ENCODE measurements around the gene SLC6A2. TPM values are rescaled to one million over a fixed set of nuclear protein-coding genes. Genes with fewer than 3 reads are reported as not detected.

The SLC6A2 gene
- total RNA-seq, 2 experiments from 2014 or later = not detected

GRCh38 chr16:55667753-55668152 lies 12.0 kb downstream of the SLC6A2 start:
- Histone ChIP-seq H3K4me3 (ENCODE audit: low read length) (no peak overlapping the region), H3K4me1 (ENCODE audit: insufficient read depth, low read length) (no peaks in the 10 kb centered on the region), H3K9me3 (ENCODE audit: control insufficient read depth in 1 of 2, insufficient read depth in 1 of 2, low read length in 2 of 2) (peaks cover 0 to 9% of the 10 kb centered on the region in 2 experiments), H3K27ac (ENCODE audit: low read depth in 1 of 2, low read length in 2 of 2) (no peak overlapping the region), H3K27me3 (ENCODE audit: control insufficient read depth in 1 of 2, insufficient read depth in 2 of 2, low read length in 2 of 2) (no peaks in the 10 kb centered on the region), H3K36me3 (ENCODE audit: insufficient read depth, low read length) (no peaks in the 10 kb centered on the region)
- Mint-ChIP-seq H3K27me3 (peaks cover 10% of the 10 kb centered on the region), H3K4me1 (ENCODE audit: low read depth) (no peaks in the 10 kb centered on the region), H3K9me3 (peaks cover 4% of the 10 kb centered on the region), H3K36me3 (ENCODE audit: low read depth) (no peaks in the 10 kb centered on the region), H3K4me3 (no peak overlapping the region), H3K27ac (no peak overlapping the region)
- TF ChIP-seq CTCF (IDR thresholded peaks at IDR 0.05) = no peak
- intact Hi-C loops (cut with DNase I, micrococcal nuclease) = no loop called here
- DNase-seq (no peak), ATAC-seq (ENCODE audit: poor library complexity) (no peak)
- ChIA-PET CTCF (no interaction called here), POLR2A (no interaction called here)

DNA sequence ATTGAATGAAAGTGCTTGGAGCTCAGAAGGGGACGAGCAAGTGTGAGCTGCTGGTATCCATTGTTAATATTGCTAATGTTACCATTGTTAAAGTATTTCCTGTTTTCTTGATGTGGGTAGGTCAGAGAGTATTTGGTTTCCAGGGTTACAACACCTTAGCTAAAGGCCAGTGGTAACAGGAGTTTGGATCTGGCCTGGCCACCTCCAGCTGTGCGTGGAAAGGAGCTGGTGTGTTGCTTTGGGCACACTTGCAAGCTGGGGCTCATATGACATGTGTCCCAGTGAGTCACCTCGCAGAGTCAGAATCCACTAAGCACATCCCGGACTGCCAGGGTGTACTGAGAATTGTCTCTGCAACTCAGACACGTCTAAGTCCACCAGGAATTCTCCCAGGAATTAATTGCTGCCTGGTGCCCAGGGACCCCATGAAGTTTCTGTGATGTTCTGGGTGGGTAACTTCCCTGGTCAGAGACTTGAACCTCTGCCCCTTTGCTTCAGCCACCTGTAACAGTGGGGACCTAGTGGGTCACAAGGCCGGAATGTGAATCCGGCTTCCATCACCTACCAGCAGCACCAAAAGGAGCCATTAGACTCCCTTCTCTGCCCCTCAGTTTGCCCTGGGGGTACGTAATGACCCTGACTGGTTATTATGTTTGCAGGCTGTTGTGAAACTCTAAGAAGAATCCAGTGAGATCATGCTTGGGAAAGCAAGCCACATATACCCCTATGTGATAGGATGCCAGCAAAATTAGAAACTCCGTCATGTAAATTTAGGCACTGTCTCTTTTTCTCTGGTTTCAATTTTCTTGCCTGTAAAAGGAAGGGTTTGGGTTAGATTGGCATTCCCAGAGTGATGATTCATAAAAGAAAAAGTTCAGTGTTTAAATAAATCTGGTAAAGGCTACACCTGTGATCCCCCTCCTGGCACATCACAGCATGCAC lies 12.8 kb downstream of the SLC6A2 start:
- H3K4me1 ChIP-seq (ENCODE audit: insufficient read depth, low read length) = no peaks in the 10 kb centered on the region
- no peaks in the 10 kb centered on the region for H3K4me1 Mint-ChIP-seq (ENCODE audit: low read depth)
- intact Hi-C loops (cut with DNase I, micrococcal nuclease) = no loop called here
- no peak overlapping the region for H3K27ac Mint-ChIP-seq
- no peak for TF ChIP-seq CTCF (IDR thresholded peaks at IDR 0.05)
- ChIA-PET CTCF (no interaction called here), POLR2A (no interaction called here)
- no peaks in the 10 kb centered on the region for H3K36me3 Mint-ChIP-seq (ENCODE audit: low read depth)
- ATAC-seq (ENCODE audit: poor library complexity) = no peak
- H3K27me3 ChIP-seq (ENCODE audit: control insufficient read depth in 1 of 2, insufficient read depth in 2 of 2, low read length in 2 of 2) = no peaks in the 10 kb centered on the region
- H3K36me3 ChIP-seq (ENCODE audit: insufficient read depth, low read length) = no peaks in the 10 kb centered on the region
- peaks cover 10% of the 10 kb centered on the region for H3K27me3 Mint-ChIP-seq
- H3K9me3 ChIP-seq (ENCODE audit: control insufficient read depth in 1 of 2, insufficient read depth in 1 of 2, low read length in 2 of 2) = peaks cover 0 to 9% of the 10 kb centered on the region in 2 experiments
- no peak overlapping the region for H3K4me3 Mint-ChIP-seq
- no peaks in the 10 kb centered on the region for H3K9me3 Mint-ChIP-seq
- no peak overlapping the region for H3K27ac ChIP-seq (ENCODE audit: low read depth in 1 of 2, low read length in 2 of 2)
- H3K4me3 ChIP-seq (ENCODE audit: low read length) = no peak overlapping the region
- no peak for DNase-seq

DNA sequence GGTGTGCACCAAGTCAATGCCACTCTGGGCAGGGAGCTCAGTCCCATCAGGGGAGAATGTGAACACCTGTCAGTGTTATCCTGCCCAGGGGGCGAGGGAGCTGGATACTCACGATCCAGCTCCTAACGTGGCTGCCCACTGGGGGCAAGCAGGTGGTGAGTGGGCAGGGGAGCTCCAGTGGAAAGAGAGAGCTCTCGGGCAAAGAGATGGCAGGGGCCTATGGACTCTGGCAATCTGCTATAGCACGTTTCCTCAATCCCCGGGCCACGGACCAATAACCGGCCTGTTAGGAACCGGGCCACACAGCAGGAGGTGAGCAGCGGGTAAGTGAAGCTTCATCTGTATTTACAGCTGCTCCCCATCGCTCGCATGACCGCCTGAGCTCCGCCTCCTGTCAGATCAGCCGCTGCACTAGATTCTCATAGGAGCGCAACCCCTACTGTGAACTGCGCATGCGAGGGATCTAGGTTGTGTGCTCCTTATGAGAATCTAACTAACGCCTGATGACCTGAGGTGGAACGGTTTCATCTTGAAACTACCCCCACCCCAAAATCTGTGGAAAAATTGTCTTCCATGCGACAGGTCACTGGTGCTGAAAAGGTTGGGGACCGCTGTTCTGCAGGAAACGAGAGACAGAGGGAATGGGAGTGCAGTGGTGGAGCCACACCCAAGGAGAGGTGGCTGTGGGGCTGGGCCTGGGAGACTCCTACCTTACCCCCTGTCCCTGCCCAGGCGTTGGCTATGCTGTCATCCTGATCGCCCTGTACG lies 15.6 kb downstream of the SLC6A2 start:
- no peak overlapping the region for H3K4me3 ChIP-seq (ENCODE audit: low read length)
- no peaks in the 10 kb centered on the region for H3K4me1 Mint-ChIP-seq (ENCODE audit: low read depth)
- H3K9me3 ChIP-seq (ENCODE audit: control insufficient read depth in 1 of 2, insufficient read depth in 1 of 2, low read length in 2 of 2) = peaks cover 0 to 9% of the 10 kb centered on the region in 2 experiments
- no peaks in the 10 kb centered on the region for H3K27me3 ChIP-seq (ENCODE audit: control insufficient read depth in 1 of 2, insufficient read depth in 2 of 2, low read length in 2 of 2)
- ChIA-PET POLR2A (no interaction called here), CTCF (no interaction called here)
- no peak overlapping the region for H3K27ac ChIP-seq (ENCODE audit: low read depth in 1 of 2, low read length in 2 of 2)
- no peak for TF ChIP-seq CTCF (IDR thresholded peaks at IDR 0.05)
- H3K27ac Mint-ChIP-seq = no peak overlapping the region
- no peaks in the 10 kb centered on the region for H3K4me1 ChIP-seq (ENCODE audit: insufficient read depth, low read length)
- no peaks in the 10 kb centered on the region for H3K36me3 ChIP-seq (ENCODE audit: insufficient read depth, low read length)
- DNase-seq = no peak
- H3K36me3 Mint-ChIP-seq (ENCODE audit: low read depth) = no peaks in the 10 kb centered on the region
- no peaks in the 10 kb centered on the region for H3K9me3 Mint-ChIP-seq
- intact Hi-C loops (cut with DNase I, micrococcal nuclease) = no loop called here
- ATAC-seq (ENCODE audit: poor library complexity) = no peak
- H3K27me3 Mint-ChIP-seq = peaks cover 14% of the 10 kb centered on the region
- no peak overlapping the region for H3K4me3 Mint-ChIP-seq
